Measurements from ENCODE around the gene SC5D.

The SC5D gene, protein sequence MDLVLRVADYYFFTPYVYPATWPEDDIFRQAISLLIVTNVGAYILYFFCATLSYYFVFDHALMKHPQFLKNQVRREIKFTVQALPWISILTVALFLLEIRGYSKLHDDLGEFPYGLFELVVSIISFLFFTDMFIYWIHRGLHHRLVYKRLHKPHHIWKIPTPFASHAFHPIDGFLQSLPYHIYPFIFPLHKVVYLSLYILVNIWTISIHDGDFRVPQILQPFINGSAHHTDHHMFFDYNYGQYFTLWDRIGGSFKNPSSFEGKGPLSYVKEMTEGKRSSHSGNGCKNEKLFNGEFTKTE

DNA sequence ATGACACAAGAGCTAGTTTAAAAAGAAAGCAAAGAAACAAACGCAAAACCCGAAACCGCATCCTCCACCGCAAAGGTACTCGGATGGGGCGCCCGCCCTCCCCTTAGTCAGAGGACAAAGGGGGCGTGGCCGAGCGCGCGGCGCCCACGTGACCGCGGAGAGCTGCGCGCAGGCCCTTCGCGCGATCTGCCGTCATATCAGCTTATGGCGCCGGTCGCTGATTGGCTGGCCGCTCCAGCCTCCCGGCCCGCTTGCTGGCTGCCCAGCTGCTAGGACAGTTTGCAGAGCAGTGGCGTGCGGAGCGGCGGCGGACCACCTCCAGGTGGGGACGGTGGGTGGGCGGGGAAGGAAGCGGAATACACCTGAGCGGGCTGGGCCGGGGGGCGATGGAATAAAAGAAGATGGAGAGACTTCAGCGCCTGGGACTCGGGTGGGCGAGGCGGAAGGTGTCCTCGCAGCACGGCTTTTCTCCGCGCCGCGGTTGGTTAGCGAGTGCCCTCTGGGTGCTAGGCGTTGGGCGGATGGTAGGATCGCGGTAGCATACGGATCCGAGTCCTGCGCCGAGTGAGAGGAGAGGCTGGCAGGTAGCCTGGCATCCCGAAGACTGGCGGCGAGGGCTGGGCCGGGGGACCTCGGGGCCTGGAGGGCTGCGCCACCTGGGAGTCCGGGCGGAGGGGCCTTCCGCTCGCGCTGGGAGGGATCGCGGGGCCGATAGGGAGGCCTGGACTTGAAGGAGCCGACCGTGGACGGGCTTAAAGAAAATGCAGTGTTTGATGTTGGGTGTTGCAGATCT is at the start of gene SC5D:
TSS of gene SC5D (plus strand) at position 277 of the 793 bp plus-strand sequence. CDS start 10,605 bp downstream, outside the sequence.
- peak; percentile 94 for DNase-seq (ENCODE audit: low spot score)

DNA sequence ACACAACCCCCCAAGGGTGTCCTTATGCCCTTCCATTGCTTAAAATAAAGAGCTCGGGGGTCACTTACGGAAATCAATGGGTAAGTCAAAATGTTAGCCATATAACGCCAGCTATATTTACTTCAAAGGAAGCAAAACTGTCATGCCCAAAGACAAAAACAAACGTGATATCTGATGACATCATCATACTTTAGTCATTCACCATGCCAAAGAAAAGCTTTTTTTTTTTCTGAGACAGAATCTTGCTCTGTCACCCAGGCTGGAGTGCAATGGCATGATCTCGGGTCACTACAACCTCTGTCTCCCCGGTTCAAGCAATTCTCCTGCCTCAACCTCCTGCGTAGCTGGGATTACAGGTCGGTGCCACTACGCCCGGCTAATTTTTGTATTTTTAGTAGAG is 47.7 kb upstream of the SC5D start:
- no peak for DNase-seq (ENCODE audit: low spot score)

DNA sequence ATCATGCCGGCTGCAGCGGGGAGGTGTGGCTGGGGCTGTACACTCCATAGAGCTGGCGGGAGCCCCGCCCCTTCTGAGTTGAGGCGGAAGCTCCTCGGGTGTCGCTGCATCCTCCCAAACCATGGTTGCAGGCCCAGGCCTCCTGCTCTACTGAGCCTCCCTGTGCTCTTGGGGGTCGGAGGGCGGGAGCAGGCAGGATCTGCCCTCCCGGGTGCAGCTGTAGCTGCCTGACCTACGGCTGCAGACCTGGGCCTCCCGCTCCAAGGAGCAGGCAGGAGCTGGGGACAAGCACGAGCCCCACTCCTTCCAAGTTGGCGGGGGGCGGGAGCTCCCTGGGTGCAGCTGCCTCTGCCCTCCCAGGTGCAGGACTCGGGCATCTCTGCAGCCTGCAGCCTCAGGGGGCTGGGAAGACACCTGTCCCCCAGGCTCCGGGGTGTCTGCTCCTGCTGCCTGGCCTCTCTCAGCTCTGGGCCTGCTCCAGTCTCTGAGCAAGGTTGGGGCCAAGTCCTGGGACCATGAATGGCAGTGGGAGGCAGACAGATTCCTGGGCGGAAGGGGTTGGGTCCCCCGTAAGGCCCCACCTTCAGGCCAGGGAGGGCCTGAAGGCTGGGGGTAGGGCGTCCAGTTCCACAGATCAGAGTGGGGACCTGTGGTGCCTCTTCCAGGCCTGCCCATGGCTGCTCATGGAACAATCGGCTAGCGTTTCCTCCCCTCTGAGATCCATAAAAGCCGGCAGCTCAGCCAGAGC is 46.4 kb upstream of the SC5D start:
- no peak for DNase-seq (ENCODE audit: low spot score)

- no peak for DNase-seq (ENCODE audit: low spot score)
These were observed 45.9 kb upstream of the SC5D start for GRCh38 chr11:121246769-121247035.

DNA sequence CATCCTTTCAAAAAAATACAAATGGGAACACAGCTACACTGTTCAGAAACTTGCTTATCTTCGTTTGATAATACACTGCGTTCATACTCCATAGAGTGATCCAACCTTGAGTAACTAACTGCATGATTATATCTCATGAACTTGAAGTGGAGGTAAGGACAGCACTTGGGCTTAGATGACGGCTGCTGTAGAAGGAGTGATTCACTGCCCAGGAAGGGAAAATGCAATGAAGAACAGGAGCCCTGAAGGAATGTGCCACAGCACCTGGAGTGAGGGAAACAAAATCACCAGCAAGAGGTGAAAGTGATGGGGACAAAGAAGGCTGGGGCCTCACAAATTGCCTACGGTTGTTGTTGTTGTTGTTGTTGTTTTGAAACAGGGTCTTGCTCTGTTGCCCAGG is 44.1 kb upstream of the SC5D start:
- DNase-seq (ENCODE audit: low spot score) = no peak

GRCh38 chr11:121249039-121249663 is 43.4 kb upstream of the SC5D start:
- DNase-seq (ENCODE audit: low spot score) = peak; percentile 44

DNA sequence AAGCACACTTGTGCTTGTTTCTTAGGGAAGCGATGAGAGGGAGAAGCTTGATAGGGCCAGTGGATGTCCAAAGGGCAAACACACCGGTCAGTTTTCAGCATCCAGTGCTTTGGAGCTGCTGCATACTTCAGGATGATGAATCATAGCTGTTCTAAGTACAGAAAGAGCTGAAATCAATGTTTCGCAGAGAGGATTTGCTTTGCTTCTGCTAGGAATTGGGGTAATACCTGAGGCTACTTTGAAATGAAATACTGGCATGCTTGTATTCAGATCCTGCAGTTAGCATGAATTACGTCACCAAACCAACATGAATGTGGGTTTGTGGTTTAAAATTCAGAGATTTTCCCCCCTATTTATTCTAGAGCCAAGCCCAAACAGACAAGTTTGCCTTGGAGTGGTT is 41.7 kb upstream of the SC5D start:
- no peak for DNase-seq (ENCODE audit: low spot score)

DNA sequence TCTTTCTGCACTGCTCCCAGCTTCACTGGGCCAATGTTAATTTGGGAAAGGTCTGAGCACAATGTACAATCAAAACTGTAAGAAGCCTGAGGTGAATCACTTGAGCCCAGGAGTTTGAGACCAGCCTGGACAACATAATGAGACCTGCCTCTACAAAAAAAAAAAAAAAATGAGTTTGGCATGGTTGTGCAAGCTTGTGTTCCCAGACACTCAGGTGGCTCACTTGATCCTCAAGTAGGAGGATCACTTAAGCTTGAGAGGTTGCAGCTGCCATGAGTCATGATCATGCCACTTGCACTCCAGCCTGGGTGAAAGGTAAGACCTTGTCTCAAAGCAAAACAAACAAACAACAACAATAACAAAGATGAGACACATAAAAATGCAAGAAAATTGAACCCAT is 38.6 kb upstream of the SC5D start:
- no peak for DNase-seq (ENCODE audit: low spot score)

GRCh38 chr11:121254756-121255155 is 37.8 kb upstream of the SC5D start:
- DNase-seq (ENCODE audit: low spot score) = no peak

DNA sequence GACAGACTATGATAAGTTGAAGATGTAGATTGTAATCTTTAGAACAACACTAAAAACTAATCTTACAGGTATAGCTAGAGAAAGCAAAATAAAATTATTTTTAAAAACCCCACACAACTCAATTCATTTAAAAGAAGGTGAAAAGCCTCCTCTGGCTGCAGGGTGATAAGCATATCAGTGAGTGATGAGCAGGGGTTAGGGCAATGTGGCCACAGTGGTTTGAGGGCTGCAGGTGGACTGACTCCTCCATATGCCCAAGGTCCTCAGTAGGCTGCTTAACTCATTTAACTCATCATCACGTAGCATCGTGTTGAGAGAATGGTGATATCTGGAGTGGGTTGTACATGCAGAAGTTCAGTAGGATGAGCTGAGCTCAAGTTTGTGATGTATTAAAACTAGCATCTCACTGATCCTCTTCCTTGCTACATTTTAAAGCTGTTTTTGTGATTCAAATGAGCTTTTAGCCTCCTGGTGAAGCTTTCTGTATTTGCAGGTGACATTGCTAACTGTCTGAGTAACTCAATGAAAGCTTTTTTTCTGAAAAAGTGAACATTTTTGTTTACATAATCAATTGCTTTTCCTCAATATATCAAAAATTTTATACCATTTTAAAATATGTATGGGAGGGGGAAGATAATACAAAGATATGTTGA is 37.0 kb upstream of the SC5D start:
- DNase-seq (ENCODE audit: low spot score) = no peak

GRCh38 chr11:121257289-121257688 is 35.3 kb upstream of the SC5D start:
- no peak for DNase-seq (ENCODE audit: low spot score)

DNA sequence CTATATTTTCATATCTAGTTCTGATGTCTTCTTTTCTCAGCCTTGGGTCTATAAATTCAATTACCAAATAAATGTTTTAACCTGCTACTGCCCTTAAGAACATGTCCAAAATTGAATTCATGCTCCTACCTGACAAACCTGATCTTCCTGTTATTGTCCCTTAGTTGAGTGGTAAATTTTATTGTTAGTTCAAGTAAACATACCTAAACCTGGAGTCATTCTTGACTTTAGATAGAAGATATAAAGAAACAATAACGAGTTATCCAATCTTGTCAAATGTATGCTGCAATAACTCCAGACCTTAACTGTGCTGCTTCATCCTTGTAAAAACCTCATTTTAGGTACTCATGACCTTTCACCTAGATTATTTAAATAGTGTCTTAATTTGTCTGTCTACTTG is 34.6 kb upstream of the SC5D start:
- no peak for DNase-seq (ENCODE audit: low spot score)

GRCh38 chr11:121265586-121265985 is 27.0 kb upstream of the SC5D start:
- no peak for DNase-seq (ENCODE audit: low spot score)

DNA sequence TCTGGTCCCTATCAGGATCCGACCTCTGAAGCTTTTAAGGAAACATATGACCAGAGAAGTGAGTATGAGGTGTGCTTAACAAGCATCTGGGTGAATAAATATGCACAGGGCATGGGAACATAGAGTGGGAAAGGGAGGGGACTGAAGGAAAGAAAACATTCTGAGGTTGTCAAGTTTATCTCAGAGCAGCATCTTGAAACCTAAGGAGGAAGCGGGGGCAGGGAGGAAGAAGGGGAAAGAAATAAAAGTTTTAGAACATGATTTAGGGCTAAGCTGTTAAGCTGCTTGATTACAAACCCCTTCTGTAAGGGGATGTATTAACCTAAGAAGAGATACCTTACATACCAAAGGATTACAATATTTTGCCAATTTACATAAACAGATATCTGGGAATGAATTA is 24.0 kb upstream of the SC5D start:
- DNase-seq (ENCODE audit: low spot score) = no peak

- no peak for DNase-seq (ENCODE audit: low spot score)
These were observed 22.4 kb upstream of the SC5D start for GRCh38 chr11:121270001-121270678.

- DNase-seq (ENCODE audit: low spot score) = no peak
These were observed 18.1 kb upstream of the SC5D start for GRCh38 chr11:121274332-121274991.

GRCh38 chr11:121281698-121282097 is 10.9 kb upstream of the SC5D start:
- DNase-seq (ENCODE audit: low spot score) = no peak

DNA sequence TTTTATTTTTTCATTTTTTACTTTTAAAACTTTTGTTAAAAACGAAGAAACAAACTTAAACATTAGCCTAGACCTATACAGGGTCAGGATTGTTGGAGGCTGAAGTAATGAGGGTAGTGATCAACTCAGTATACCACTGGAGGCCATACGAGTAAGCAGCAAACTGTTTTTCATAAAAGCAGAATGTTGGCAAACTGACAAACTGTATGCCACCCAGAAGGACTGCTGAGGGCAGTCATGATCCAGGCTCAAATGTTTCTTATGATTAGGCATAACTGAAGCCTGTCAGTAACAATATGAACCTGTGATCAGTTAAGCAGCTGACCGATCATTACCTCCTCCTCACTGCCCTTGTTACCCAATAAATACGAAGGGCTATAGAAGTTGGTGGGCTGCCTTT is 10.2 kb upstream of the SC5D start:
- DNase-seq (ENCODE audit: low spot score) = no peak

GRCh38 chr11:121282886-121283502 is 9.6 kb upstream of the SC5D start:
- no peak for DNase-seq (ENCODE audit: low spot score)

DNA sequence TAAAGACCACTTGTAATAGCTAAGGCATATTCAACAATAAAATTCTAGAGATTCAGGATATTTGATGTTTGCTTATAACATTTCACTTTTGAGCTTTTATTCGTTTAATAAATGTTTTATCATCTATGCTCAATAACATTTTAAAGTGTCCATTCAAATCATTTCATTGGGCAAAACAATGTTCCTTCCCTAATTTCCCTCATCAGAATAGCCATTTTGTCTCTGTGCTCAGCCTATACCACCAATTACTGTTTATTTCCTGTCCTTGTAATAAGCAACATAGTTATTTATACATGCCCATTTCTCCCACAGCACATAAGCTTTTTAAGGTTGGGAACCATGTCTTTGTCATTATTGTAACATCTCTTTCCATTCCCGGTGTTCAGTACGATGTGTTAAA is 1.3 kb upstream of the SC5D start:
- no peak for DNase-seq (ENCODE audit: low spot score)

Data from globus pallidus (tissue), 1 donor.